ENCODE results near the gene SHC1.

SHC1 gene

DNA sequence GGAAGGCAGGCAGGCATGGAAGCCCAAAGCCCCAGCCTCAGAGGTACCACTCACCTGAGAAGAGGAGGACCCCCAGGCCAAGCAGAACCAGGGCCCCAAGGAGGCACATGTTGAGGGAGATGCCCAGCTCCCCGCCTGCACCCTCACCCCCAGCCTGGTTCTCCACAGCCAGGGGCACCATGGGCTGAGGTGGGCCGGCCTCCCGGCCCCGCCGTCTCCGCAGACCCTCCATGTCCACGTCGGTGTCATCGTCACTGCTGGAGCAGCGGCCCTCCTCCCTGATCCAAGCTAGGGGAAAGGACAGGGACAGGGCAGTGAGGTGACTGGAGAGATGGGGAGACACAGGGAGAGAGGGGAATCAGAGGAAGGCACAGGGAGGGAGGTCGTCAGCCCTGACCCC, 22.5 kb downstream of the SHC1 start:
- no peak for TF ChIP-seq CTCF (conservative IDR thresholded peaks at IDR 0.05; ENCODE audit: low read depth, low read length)
- Histone ChIP-seq H3K4me2 (peak overlapping the region; percentile 52), H3K4me3 (IDR thresholded peaks at IDR 0.05; ENCODE audit: insufficient read depth, low read depth, low read length) (no peak overlapping the region), H2AFZ (ENCODE audit: low read depth) (no peak overlapping the region), H4K20me1 (ENCODE audit: insufficient read depth) (no peaks in the 10 kb centered on the region), H3K9ac (peak overlapping the region; percentile 12; the same call in 1 of the 2 replicates), H3K27ac (peak overlapping the region; percentile 18), H3K36me3 (ENCODE audit: insufficient read depth) (no peaks in the 10 kb centered on the region), H3K27me3 (ENCODE audit: insufficient read depth, low read depth) (no peaks in the 10 kb centered on the region), H3K79me2 (ENCODE audit: insufficient read depth, low read depth) (peaks cover 9% of the 10 kb centered on the region), H3K4me1 (ENCODE audit: low read depth, poor library complexity, severe bottlenecking) (peaks cover 81% of the 10 kb centered on the region)

GRCh38 chr1:154945962-154946850, 24.3 kb downstream of the SHC1 start:
- H3K9ac ChIP-seq = no peak overlapping the region

GRCh38 chr1:154945160-154945961, 25.2 kb downstream of the SHC1 start:
- H3K79me2 ChIP-seq (ENCODE audit: insufficient read depth, low read depth) = no peaks in the 10 kb centered on the region
- peak overlapping the region; percentile 76; the same call in 1 of the 2 replicates for H3K4me2 ChIP-seq
- H3K9ac ChIP-seq = peak overlapping the region; percentile 52; the same call in 1 of the 2 replicates
- H3K4me3 ChIP-seq (IDR thresholded peaks at IDR 0.05; ENCODE audit: insufficient read depth, low read depth, low read length) = no peak overlapping the region
- no peaks in the 10 kb centered on the region for H4K20me1 ChIP-seq (ENCODE audit: insufficient read depth)
- H3K36me3 ChIP-seq (ENCODE audit: insufficient read depth) = no peaks in the 10 kb centered on the region
- H3K4me1 ChIP-seq (ENCODE audit: low read depth, poor library complexity, severe bottlenecking) = peaks cover 86% of the 10 kb centered on the region
- H3K27me3 ChIP-seq (ENCODE audit: insufficient read depth, low read depth) = no peaks in the 10 kb centered on the region
- H2AFZ ChIP-seq (ENCODE audit: low read depth) = no peak overlapping the region
- no peak for TF ChIP-seq CTCF (conservative IDR thresholded peaks at IDR 0.05; ENCODE audit: low read depth, low read length)
- H3K27ac ChIP-seq = peak overlapping the region; percentile 84; the same call in 1 of the 2 replicates

More at GRCh38 chr1:154945962-154946850, 24.3 kb downstream of the SHC1 start:
- no peak for TF ChIP-seq CTCF (conservative IDR thresholded peaks at IDR 0.05; ENCODE audit: low read depth, low read length)
- Histone ChIP-seq H3K27me3 (ENCODE audit: insufficient read depth, low read depth) (no peaks in the 10 kb centered on the region), H3K4me3 (IDR thresholded peaks at IDR 0.05; ENCODE audit: insufficient read depth, low read depth, low read length) (no peak overlapping the region), H3K79me2 (ENCODE audit: insufficient read depth, low read depth) (no peaks in the 10 kb centered on the region), H4K20me1 (ENCODE audit: insufficient read depth) (no peaks in the 10 kb centered on the region), H3K4me1 (ENCODE audit: low read depth, poor library complexity, severe bottlenecking) (peaks cover 81% of the 10 kb centered on the region), H2AFZ (ENCODE audit: low read depth) (no peak overlapping the region), H3K4me2 (no peak overlapping the region), H3K27ac (no peak overlapping the region), H3K36me3 (ENCODE audit: insufficient read depth) (no peaks in the 10 kb centered on the region)

- Histone ChIP-seq H3K4me1 (ENCODE audit: low read depth, poor library complexity, severe bottlenecking) (peaks cover 93% of the 10 kb centered on the region), H3K4me2 (peak overlapping the region; percentile 76)
Observed at GRCh38 chr1:154944401-154945159, 26.0 kb downstream of the SHC1 start.

More at GRCh38 chr1:154944401-154945159, 26.0 kb downstream of the SHC1 start:
- no peak overlapping the region for H3K4me3 ChIP-seq (IDR thresholded peaks at IDR 0.05; ENCODE audit: insufficient read depth, low read depth, low read length)
- no peak for TF ChIP-seq CTCF (conservative IDR thresholded peaks at IDR 0.05; ENCODE audit: low read depth, low read length)
- no peaks in the 10 kb centered on the region for H3K27me3 ChIP-seq (ENCODE audit: insufficient read depth, low read depth)
- H3K27ac ChIP-seq = peak overlapping the region; percentile 84
- H3K36me3 ChIP-seq (ENCODE audit: insufficient read depth) = no peaks in the 10 kb centered on the region
- no peaks in the 10 kb centered on the region for H4K20me1 ChIP-seq (ENCODE audit: insufficient read depth)
- peak overlapping the region; percentile 52; the same call in 1 of the 2 replicates for H3K9ac ChIP-seq
- peak overlapping the region; percentile 4; the same call in 1 of the 2 replicates for H2AFZ ChIP-seq (ENCODE audit: low read depth)
- H3K79me2 ChIP-seq (ENCODE audit: insufficient read depth, low read depth) = no peaks in the 10 kb centered on the region
